GM21367 (cell line): Measurements from ENCODE around the gene RAD51B.

Experiments used
- ATAC-seq: cut with Tn5 transposase; IDR thresholded peaks from one replicate; pipeline ENCODE4 v1.9.1; 2021; ENCODE audit not compliant: unreplicated experiment

RAD51B gene

GRCh38 chr14:68557648-68558047 is 738.1 kb downstream of the RAD51B start:
- no peak for ATAC-seq

DNA sequence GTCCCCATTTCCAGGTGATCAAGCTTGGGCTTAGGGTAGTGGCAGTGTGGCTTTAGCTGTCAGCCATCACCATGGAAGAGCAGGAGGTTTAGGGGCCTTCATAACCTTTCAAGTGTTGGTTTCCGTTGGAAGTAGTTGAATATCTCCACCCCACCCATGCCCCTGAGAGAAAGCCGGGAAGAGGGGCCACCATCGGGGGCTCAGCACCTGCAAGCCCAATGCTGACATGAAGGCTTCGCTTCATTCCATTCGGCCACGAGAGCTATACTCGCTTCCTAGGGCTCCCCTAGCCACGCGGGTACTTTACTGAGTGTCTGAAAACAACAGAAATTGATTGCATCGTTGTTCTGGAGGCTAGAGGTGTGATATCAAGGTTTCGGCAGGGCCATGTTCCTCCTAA is 738.5 kb downstream of the RAD51B start:
- ATAC-seq = no peak

- ATAC-seq = no peak
These were observed 740.4 kb downstream of the RAD51B start for GRCh38 chr14:68559949-68560348.

- no peak for ATAC-seq
These were observed 742.0 kb downstream of the RAD51B start for GRCh38 chr14:68561531-68562007.

GRCh38 chr14:68562911-68563250 is 743.3 kb downstream of the RAD51B start:
- no peak for ATAC-seq

DNA sequence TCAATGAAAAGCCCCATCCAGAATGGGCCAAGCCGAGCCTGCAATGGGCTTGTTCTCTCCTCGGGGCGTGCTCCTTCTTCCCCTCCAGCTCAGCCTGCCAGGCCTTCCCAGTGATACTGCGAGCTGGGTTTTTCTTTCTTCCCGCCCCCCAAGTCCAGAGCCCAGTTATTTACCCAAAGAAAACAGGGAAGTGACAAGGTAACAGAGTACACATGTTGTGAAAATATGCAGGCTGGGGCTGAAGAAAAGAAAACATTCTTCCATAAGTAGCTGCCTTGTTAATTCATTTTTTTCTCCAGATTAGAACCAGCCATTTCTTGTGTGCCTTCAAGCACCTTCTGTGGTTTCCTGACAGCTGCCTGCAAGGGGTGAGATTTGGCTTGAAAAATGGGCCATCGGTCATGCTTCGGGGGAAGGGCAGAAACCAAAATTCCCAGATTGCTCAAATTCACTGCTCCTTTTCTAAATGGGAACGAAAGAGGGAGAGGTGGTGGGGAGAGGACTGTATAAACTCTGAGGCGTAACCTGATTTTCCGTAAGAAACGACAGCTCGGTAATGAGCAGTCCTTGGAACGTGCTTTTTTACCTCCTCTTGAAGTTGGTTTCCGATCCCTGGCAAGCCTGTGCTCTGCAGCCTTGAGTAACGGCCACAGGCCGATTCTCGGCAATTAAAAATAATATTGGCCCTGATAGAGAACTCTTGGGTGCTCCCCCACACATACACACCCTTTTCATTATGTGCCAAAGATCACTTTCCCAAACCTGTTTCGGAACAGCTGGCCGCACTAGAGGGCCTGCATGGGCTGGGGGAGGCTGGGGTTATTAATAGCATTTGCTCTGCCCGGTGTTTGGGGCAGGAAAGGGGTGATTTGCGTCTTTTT is 743.9 kb downstream of the RAD51B start:
- ATAC-seq = no peak

DNA sequence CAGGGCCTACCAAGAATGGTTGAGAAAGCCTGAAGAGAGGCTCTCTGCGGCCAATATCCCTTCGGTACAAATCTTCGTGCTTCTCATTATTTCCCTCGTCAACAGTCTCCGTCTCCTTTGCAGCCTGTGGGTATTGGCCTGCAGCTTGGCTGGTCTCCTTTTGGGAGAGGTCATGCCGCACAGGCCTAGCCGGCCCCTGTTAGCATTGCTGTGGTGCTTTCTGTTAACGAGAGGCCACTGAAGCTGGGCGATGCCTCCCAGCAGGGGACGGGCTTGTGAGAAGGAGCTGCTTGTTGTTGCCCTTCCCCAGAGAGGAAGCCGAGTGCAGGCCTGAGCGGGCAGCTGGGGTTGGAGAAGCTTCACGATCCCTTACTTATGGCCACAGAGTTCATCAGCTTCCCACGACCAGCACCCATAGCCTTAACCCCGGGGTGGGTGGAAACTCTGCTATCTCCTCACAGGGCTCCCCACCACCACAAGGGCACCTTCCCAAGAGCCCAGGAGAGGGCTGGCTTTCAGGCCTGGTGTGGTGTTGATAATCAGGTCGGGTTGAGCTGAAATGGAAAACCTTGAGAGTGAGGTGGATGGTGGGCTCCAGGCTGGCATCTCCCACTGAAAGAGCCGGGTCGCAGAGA is 744.7 kb downstream of the RAD51B start:
- ATAC-seq = no peak

DNA sequence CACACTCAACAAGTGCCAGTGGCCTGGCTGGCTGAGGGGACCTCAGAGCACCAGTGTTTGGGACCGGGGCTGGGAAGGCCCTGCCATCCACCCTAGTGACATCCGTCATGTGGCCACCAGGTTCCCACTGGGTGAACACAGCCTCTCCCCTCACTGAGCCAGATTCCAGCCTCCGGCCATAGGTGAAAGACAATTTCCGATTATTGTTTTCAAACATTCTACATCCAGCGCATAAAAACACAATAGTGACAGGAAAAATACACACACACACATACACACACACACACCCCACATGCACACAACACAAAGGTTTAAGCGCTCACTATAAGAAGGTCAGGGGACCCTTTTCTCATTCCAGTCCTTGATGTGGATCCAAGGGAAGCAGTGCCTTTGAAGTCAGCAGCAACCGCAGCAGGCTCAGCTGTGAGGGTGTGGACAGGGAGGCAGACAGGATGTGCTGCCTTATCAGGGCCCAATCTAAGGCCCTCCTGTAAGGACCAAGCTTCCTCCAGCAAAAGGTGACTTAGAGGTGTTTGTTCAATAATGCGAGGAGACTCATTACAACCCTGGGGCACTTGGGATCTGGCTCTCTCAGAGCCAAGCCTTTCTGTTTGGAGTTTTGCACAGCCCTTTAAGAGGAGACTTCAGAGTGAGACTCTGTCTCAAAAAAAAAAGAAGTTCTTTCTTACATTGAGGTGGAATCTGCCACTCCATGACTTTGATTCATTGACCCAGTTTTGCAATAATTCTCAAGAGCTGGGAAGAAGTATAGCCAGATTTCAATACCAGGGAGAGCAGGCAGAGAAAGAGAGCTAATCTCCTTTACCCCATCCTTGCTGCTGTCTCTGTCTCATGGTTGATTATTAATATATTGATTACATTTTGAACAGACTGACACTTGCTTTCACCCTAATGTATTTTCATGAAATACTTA is 745.5 kb downstream of the RAD51B start:
- no peak for ATAC-seq

GRCh38 chr14:68566075-68566474 is 746.5 kb downstream of the RAD51B start:
- no peak for ATAC-seq

GRCh38 chr14:68568907-68569897 is 749.6 kb downstream of the RAD51B start:
- ATAC-seq = no peak

DNA sequence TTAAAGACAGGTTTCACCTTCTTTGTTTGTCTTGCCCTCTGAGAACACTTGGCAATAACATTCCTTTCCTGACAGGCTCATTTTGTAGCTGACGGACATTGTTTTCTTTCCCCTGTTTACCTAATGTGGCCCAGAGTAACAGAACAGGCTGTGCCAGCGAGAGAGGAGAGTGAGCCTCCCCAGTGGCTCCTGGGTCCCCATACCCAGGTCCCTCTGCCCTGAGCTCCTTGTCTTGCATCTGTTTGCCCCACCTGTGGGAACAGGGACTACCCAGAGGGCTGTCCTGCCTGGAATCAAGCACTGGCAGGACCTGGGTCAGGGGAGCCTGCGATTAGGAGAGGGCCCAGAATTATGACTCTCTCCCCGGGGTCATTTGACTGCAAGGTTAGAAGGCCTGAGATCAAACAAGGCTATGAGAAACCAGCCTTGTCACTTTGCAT is 750.4 kb downstream of the RAD51B start:
- ATAC-seq = no peak

DNA sequence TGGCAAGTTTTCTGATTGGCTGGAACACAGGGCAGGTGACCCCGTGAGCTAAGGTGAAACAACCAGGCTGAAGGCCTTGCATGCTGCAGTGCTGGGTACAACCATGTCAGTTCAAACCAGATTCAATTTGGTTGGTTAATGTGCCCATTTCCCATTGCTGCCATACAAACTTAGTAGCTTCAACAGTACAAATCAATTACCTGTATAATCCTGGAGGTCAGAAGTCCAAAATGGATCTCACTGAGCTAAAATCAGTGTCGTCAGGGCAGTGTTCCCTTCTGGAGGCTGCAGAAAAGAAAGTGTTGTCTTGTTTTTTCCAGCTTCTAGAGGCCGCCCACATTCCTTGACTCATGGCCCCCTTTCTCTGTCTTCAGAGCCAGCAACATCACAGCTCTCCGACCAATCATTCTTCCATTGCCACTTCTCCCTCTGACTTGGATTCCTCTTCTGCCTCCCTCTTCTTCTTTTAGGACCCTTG is 751.6 kb downstream of the RAD51B start:
- ATAC-seq = no peak

GRCh38 chr14:68571928-68572525 is 752.4 kb downstream of the RAD51B start:
- no peak for ATAC-seq

DNA sequence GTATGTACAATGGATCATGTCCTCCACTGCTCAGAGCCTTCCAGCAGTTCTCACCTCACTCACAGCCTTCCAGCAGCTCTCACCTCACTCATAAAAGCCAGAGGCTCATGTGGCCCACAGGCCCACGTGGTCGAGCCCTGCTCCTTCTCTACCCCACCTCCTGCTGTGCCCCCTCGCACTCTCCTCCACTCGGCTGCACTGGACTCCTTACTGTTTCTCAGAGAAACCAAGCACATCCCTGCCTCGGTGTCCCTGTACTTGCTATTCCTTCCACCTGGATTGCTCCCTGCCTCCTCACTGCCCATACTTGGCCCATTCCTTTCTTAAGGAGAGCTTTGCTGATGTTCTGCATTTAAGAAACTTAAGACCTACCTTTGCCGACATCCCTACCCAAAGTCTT is 753.5 kb downstream of the RAD51B start:
- ATAC-seq = no peak

GRCh38 chr14:68573722-68574121 is 754.1 kb downstream of the RAD51B start:
- no peak for ATAC-seq

- ATAC-seq = no peak
These were observed 754.9 kb downstream of the RAD51B start for GRCh38 chr14:68574461-68574860.

- no peak for ATAC-seq
These were observed 755.3 kb downstream of the RAD51B start for GRCh38 chr14:68574906-68575305.

GRCh38 chr14:68575426-68575825 is 755.8 kb downstream of the RAD51B start:
- no peak for ATAC-seq

DNA sequence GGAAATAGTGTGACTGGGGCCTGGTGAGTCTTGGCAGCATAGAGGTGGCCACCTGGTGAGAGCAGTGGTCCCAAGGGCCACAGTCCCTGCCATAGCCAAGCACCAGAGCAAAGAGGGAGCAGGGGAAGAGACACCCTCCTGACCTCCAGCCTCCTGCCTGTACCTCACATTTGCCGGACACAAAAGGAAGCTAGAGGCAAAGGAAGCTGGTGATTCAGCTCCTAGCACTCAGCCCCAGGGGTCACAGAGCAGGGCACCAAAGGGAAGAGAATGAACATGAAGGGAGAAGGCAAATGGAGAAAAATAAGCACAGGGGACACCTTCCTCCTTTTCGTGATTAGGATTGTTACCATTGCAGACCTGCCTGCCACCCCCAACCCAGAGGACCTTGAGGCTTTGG is 756.5 kb downstream of the RAD51B start:
- ATAC-seq = no peak
